Measurements from ENCODE around the gene ZBTB32. TPM values are rescaled to one million over a fixed set of nuclear protein-coding genes. Genes with fewer than 3 reads are reported as not detected.
A peak's percentile ranks its signal among the peaks of the same experiment; 100 is the strongest.

Gene ZBTB32
- total and polyA plus RNA-seq, 5 donors, result not detected

- Histone ChIP-seq H3K27ac (ENCODE audit: low read length) (no peak overlapping the region), H3K4me3 (ENCODE audit: low read length) (no peak overlapping the region), H3K9me3 (ENCODE audit: control insufficient read depth, low read length) (no peaks in the 10 kb centered on the region), H3K27me3 (ENCODE audit: control insufficient read depth, insufficient read depth) (no peaks in the 10 kb centered on the region), H3K4me1 (ENCODE audit: control insufficient read depth, insufficient read depth, low read length) (peaks cover 4% of the 10 kb centered on the region)
- peak in 1 of 3 donors; percentile 49 for DNase-seq
- WGBS, result 82% methylated on average over 5 of the region's 5 CpGs
- ATAC-seq, result no peak
- intact Hi-C loops (cut with DNase I), result no loop called here
Measured at GRCh38 chr19:35746531-35746930, 42.2 kb downstream of the ZBTB32 start.

DNA sequence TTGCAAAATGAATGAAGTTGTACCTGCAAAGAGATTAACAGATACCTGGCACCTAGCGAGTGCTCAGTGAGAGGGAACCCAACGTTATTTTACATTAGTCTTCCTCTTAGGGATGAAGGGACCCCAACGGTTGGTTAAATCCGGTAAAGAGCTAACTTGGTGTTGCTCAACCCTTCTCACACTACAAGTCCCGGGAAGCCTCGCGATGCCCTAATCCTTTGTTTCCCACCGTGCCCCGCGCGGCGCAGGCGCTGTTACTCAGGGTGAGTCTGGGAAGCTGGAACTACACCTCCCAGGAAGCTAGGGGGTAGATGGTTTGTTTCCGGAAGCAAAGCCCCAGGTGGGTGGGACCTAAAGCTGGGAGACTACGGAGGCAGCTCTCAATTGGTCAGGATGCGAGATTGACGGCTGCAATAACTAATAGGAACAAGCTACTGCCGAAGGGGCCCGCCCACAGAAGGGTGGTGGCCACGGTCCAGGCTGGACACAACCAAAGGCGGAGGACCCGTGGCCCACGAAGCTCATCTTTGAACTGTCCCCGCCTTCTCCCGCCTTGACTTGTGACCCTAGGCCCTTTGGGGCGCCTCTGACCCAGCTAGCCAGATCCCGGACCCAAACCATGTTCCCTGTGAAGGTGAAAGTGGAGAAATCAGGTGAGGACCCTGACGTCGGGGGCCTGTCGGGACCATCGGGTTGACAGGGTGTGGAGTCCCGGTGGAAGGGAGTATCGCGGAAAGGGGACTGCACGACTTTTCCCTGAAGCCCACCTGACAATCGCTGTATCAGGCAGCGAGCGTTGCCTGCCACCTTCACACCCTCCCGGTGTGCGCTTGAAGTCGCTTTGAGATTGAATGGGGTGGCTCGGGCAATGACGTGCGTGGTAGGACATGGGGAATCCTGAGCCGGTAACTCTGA is 44.0 kb downstream of the ZBTB32 start, which contains the start of gene LIN37:
LIN37 (plus strand) TSS at position 471 of the 915 bp plus-strand sequence; CDS start at position 620, 149 bp downstream.
- Histone ChIP-seq H3K4me1 (ENCODE audit: control insufficient read depth, insufficient read depth, low read length) (peaks cover 4% of the 10 kb centered on the region), H3K27me3 (ENCODE audit: control insufficient read depth, insufficient read depth) (no peaks in the 10 kb centered on the region), H3K9me3 (ENCODE audit: control insufficient read depth, low read length) (no peaks in the 10 kb centered on the region), H3K27ac (ENCODE audit: low read length) (peak within 1 kb of the TSS; percentile 61), H3K4me3 (ENCODE audit: low read length) (peak within 1 kb of the TSS; percentile 92)
- WGBS, result under 1% methylated on average over 45 of the region's 45 CpGs
- intact Hi-C loops (cut with DNase I), result no loop called here
- ATAC-seq (peak; percentile 88 to 92), DNase-seq (peak; percentile 99)

GRCh38 chr19:35750167-35750566 is 45.8 kb downstream of the ZBTB32 start:
- Histone ChIP-seq H3K9me3 (ENCODE audit: control insufficient read depth, low read length) (no peaks in the 10 kb centered on the region), H3K27me3 (ENCODE audit: control insufficient read depth, insufficient read depth) (no peaks in the 10 kb centered on the region), H3K27ac (ENCODE audit: low read length) (no peak overlapping the region), H3K4me1 (ENCODE audit: control insufficient read depth, insufficient read depth, low read length) (peaks cover 2% of the 10 kb centered on the region), H3K4me3 (ENCODE audit: low read length) (no peak overlapping the region)
- ATAC-seq (no peak), DNase-seq (no peak)
- intact Hi-C loops (cut with DNase I), result loop anchor here in 1 of 4 donors (10.0 kb wide), 1 partner anchor 185 kb away; the partner anchor contains the start of gene LRFN3
- WGBS, result 89% methylated on average over 5 of the region's 5 CpGs

DNA sequence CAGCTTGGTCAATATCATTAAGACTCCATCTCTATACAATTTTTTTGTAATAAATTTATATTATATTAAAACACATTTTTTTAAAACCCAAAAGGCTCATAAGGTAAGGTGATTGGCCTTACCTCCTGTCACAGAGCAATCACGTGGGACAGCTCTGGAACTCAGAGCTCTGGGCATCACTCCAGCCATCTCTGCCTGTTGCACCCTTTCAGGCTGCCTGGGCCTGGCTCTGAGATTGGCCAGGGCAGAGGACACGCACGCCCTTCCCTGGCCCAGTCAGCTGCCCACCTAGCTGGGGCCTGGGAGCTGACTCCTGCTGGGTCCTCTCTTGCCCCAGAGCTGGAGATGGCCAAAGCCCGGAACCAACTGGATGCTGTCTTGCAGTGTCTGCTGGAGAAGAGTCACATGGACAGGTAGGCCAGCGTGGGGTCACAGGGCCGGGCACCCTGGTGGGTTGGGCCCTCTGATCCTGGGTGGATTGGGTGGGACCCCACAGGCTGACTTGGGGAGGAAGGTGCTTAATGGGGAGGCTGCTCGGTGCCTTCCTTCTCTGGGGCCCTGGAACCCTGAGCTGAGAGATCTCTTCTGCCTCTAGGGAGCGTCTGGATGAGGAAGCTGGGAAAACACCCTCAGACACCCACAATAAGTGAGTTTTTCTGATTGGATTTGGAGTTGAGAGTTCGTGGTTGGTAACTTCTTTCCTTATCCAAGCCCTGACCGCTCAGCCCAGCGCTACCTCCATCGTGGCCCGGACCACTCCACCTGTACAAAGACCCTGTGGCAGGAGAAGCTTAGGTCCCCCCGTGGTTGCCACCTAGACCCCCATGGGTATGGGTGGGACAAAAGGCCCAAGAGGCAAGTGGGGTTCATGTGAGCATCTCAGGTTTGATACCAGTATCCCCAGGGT is 47.7 kb downstream of the ZBTB32 start:
- intact Hi-C loops (cut with DNase I), result loop anchor here in 1 of 4 donors (10.0 kb wide), 1 partner anchor 183 kb away; the partner anchor contains the start of gene LRFN3
- Histone ChIP-seq H3K4me1 (ENCODE audit: control insufficient read depth, insufficient read depth, low read length) (peaks cover 2% of the 10 kb centered on the region), H3K9me3 (ENCODE audit: control insufficient read depth, low read length) (no peaks in the 10 kb centered on the region), H3K4me3 (ENCODE audit: low read length) (no peak overlapping the region), H3K27me3 (ENCODE audit: control insufficient read depth, insufficient read depth) (no peaks in the 10 kb centered on the region), H3K27ac (ENCODE audit: low read length) (no peak overlapping the region)
- DNase-seq (peak in 1 of 3 donors; percentile 51), ATAC-seq (no peak)
- 88% methylated on average over 14 of the region's 14 CpGs for WGBS

- ATAC-seq (no peak), DNase-seq (peak in 2 of 3 donors; percentile 51 to 53)
- 93% methylated on average over 20 of the region's 20 CpGs for WGBS
- intact Hi-C loops (cut with DNase I), result loop anchor here in 1 of 4 donors (10.0 kb wide), 1 partner anchor 182 kb away; the partner anchor contains the start of gene LRFN3
- Histone ChIP-seq H3K4me3 (ENCODE audit: low read length) (no peak overlapping the region), H3K4me1 (ENCODE audit: control insufficient read depth, insufficient read depth, low read length) (peaks cover 2% of the 10 kb centered on the region), H3K27ac (ENCODE audit: low read length) (no peak overlapping the region), H3K9me3 (ENCODE audit: control insufficient read depth, low read length) (no peaks in the 10 kb centered on the region), H3K27me3 (ENCODE audit: control insufficient read depth, insufficient read depth) (no peaks in the 10 kb centered on the region)
Measured at GRCh38 chr19:35752746-35753350, 48.5 kb downstream of the ZBTB32 start.

DNA sequence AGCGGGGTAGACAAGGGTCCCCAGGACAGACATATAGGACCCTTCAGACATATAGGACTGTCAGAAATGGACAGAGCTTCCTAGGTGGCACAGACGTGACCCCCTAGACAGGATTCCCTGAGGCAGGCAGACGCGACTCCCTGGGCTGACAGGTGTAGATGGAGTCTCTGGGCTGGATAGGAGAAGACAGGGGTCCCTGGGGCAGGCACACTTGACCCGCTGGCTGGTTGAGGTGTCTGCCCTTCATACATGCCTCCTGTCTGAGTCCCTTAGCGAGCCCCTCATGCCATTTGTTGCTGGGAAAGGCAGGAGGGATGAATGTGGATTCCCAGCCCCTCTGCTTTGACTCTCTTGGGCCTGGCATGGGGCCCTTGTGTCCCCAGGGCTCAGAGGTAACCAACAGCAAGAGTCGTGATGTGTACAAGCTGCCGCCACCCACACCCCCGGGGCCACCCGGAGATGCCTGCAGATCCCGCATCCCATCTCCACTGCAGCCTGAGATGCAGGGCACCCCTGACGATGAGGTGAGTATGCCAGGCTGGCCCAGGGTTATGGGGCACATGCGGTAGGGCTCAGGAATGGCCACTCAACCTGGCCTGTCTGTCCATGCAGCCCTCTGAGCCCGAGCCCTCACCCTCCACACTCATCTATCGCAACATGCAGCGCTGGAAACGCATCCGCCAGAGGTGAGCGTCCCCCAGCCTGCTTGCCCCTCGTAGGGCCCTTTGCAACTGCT is 49.4 kb downstream of the ZBTB32 start:
- WGBS, result 87% methylated on average over 20 of the region's 20 CpGs
- Histone ChIP-seq H3K4me3 (ENCODE audit: low read length) (no peak overlapping the region), H3K9me3 (ENCODE audit: control insufficient read depth, low read length) (no peaks in the 10 kb centered on the region), H3K27me3 (ENCODE audit: control insufficient read depth, insufficient read depth) (no peaks in the 10 kb centered on the region), H3K4me1 (ENCODE audit: control insufficient read depth, insufficient read depth, low read length) (peaks cover 2% of the 10 kb centered on the region), H3K27ac (ENCODE audit: low read length) (no peak overlapping the region)
- DNase-seq, result peak in 1 of 3 donors; percentile 58
- intact Hi-C loops (cut with DNase I), result loop anchor here in 1 of 4 donors (10.0 kb wide), 1 partner anchor 181 kb away; the partner anchor contains the start of gene LRFN3
- no peak for ATAC-seq

- DNase-seq (peak in 1 of 3 donors; percentile 67), ATAC-seq (no peak)
- 77% methylated on average over 13 of the region's 13 CpGs for WGBS
- no peaks in the 10 kb centered on the region for H3K27me3 ChIP-seq (ENCODE audit: control insufficient read depth, insufficient read depth)
- H3K4me3 ChIP-seq (ENCODE audit: low read length), result no peak overlapping the region
- H3K27ac ChIP-seq (ENCODE audit: low read length), result peak overlapping the region; percentile 95
- H3K9me3 ChIP-seq (ENCODE audit: control insufficient read depth, low read length), result no peaks in the 10 kb centered on the region
- H3K4me1 ChIP-seq (ENCODE audit: control insufficient read depth, insufficient read depth, low read length), result peaks cover 2% of the 10 kb centered on the region
- intact Hi-C loops (cut with DNase I), result loop anchor here in 1 of 4 donors (10.0 kb wide), 1 partner anchor 180 kb away; the partner anchor contains the start of gene LRFN3
Measured at GRCh38 chr19:35754370-35755130, 50.2 kb downstream of the ZBTB32 start.

DNA sequence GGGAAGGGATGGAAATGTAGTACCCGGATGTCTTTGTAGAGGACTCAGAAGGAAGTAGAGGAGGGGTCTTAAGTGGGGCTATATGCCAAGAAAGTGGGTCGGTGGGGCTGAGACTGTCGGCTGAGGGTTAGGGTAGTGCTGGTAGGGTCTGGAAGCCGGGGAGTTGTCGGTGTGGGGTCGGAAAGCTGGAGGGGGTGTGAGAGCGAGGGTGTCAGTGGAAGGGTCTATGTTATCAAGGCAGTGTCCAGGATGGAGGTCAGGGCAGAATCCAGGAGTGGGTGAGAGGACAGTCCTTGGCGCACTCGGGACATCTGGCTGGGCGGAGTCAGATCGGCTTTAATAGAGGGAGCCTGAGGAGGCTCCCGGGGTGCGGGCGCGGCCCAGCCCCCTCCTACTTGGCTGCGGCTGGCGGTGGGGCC is 50.8 kb downstream of the ZBTB32 start:
- H3K4me3 ChIP-seq (ENCODE audit: low read length), result no peak overlapping the region
- DNase-seq (no peak), ATAC-seq (peak; percentile 59 to 64)
- WGBS, result 37% methylated on average over 17 of the region's 17 CpGs
- no peaks in the 10 kb centered on the region for H3K9me3 ChIP-seq (ENCODE audit: control insufficient read depth, low read length)
- peak overlapping the region; percentile 95 for H3K27ac ChIP-seq (ENCODE audit: low read length)
- H3K4me1 ChIP-seq (ENCODE audit: control insufficient read depth, insufficient read depth, low read length), result peaks cover 2% of the 10 kb centered on the region
- no peaks in the 10 kb centered on the region for H3K27me3 ChIP-seq (ENCODE audit: control insufficient read depth, insufficient read depth)
- intact Hi-C loops (cut with DNase I), result loop anchor here in 1 of 4 donors (10.0 kb wide), 1 partner anchor 180 kb away; the partner anchor contains the start of gene LRFN3
